GM20431 (cell line): ENCODE results near the gene TYW1B.
"Not testable (repeated sequence)": the region's sequence is repeated elsewhere in the genome, so short reads cannot be mapped to it uniquely, and the experiment has no call there.

Source experiments
- in situ Hi-C: fragments of 300-500 bp; cut with MseI, MboI; formaldehyde crosslinking; loops from one replicate; pipeline ENCODE4 v1.15.0; 2020; ENCODE audit warnings: low sequenced_read_pairs; ENCODE audit not compliant: unreplicated experiment

The TYW1B gene

GRCh38 chr7:72772627-72773026 lies 55.4 kb downstream of the TYW1B start:
- in situ Hi-C loops = not testable (repeated sequence)

DNA sequence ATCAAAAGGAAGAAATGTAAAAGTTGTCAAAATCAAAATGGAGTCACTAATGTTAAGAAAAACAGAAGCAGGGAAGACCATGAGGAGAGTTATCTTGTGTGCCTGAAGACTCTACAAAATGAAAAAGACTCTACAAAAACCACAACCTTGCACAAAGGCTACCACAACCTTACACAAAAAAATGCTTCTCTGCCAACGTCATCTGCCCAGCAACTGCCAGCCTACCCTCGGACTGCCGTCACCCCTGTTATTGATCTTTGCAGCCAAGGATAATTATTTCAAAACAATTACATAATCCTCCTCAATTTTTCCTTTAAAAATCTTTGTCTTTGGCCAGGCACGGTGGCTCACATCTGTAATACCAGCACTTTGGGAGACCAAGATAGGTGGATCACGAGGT lies 61.0 kb downstream of the TYW1B start:
- in situ Hi-C loops = not testable (repeated sequence)

GRCh38 chr7:72760602-72761001 lies 67.4 kb downstream of the TYW1B start:
- in situ Hi-C loops = no loop called here

GRCh38 chr7:72754312-72754711 lies 73.7 kb downstream of the TYW1B start:
- in situ Hi-C loops = no loop called here

- in situ Hi-C loops = no loop called here
These were observed 74.2 kb downstream of the TYW1B start for GRCh38 chr7:72753781-72754180.

GRCh38 chr7:72753229-72753628 lies 74.8 kb downstream of the TYW1B start:
- in situ Hi-C loops = not testable (repeated sequence)

GRCh38 chr7:72751978-72752377 lies 76.0 kb downstream of the TYW1B start:
- in situ Hi-C loops = no loop called here

DNA sequence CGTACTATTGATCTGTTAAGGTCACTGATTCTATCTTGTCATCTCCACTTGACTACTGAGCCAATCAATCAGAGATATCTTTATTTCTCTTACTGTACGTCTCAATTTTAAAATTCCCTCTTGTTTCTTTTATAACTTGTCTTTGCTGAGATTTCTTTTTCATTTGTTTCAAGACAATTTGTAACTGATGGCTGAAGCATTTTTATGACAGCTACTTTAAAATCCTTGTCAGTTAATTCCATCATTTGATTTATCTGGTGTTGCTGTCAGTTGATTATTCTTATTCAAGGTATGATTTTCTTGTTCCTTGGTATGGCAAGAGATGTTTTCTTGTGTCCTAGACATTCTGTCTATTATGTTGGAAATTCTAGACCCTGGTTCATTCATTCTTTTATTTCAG lies 76.6 kb downstream of the TYW1B start:
- in situ Hi-C loops = no loop called here

DNA sequence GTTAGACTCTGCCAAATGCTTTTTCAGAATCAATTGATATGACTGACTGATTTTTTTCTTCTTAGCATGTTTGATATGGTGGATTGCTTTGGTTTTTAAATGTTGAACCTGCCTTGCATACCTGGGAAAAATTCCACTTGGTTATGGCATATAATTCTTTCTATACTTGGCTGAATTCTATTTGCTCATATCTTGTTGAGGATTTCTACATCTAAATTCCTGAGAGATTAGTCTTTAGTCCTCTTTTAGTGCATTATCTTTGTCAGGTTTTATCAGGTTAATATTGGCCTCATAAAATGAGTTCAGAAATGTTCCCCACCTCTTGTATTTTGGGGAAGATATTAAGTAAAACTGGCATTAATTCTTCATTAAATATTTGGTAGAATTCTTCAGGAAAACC lies 79.4 kb downstream of the TYW1B start:
- in situ Hi-C loops = not testable (repeated sequence)

GRCh38 chr7:72744244-72744926 lies 83.6 kb downstream of the TYW1B start:
- in situ Hi-C loops = not testable (repeated sequence)

DNA sequence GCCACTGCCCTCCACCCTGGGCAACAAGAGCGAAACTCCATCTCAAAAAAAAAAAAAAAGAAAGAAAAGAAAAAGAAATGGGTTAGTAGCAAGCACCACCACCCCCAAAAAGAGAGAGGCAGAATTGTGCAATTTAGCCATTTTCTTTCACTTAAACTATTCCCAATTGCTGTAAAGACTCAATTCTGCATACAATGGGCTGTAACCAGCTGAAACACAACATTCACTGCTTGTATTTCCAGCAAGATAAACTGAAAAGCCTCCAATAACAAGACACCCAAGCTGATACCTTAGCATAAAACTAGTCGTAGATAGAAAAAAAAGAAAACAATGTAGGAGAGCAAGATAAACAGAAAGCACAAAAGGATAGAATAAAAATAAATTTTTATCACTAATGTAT lies 84.2 kb downstream of the TYW1B start:
- in situ Hi-C loops = not testable (repeated sequence)

DNA sequence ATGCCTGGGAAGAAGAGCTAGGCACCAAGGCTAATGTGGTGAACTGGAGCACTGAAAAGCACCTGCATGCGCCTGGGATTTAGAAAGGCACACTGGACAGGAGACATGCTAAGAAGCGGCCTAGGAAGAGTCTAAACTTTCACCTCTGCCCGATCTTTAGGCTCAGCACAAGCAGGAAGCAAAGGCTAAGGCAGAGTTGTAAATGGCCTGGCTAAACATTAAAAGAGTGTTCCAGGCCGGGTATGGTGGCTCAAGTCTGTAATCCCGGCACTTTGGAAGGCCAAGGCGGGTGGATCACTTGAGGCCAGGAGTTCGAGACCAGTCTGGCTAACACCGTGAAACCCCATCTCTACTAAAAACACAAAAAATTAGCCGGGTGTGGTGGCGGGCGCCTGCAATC lies 88.3 kb downstream of the TYW1B start:
- in situ Hi-C loops = not testable (repeated sequence)

- in situ Hi-C loops = not testable (repeated sequence)
These were observed 92.1 kb downstream of the TYW1B start for GRCh38 chr7:72735855-72736254.

GRCh38 chr7:72730815-72731214 lies 97.2 kb downstream of the TYW1B start:
- in situ Hi-C loops = not testable (repeated sequence)

DNA sequence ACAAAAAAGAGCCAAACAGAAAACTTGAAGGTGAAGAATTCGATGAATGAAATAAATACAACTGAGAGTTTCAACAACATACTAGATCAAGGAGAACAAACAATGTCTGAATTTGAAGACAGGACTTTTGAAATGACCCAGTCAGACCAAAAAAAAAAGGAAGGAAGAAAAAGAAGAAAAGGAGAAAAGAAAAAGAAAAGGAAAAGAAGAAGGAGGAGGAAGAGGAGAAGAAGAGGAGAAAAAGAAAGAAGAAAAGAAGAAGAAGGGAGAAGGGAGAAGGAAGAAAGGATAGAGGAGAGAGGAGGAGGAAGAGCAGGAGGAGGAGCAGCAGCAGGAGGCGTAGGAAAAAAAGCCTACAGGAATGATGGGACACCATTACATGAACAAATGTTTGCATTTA lies 97.6 kb downstream of the TYW1B start:
- in situ Hi-C loops = not testable (repeated sequence)

- in situ Hi-C loops = not testable (repeated sequence)
These were observed 98.9 kb downstream of the TYW1B start for GRCh38 chr7:72729130-72729529.

GRCh38 chr7:72722694-72723093 lies 105.3 kb downstream of the TYW1B start:
- in situ Hi-C loops = not testable (repeated sequence)

- in situ Hi-C loops = not testable (repeated sequence)
These were observed 107.1 kb downstream of the TYW1B start for GRCh38 chr7:72720890-72721289.

- in situ Hi-C loops = not testable (repeated sequence)
These were observed 110.7 kb downstream of the TYW1B start for GRCh38 chr7:72717252-72717774.

GRCh38 chr7:72711927-72712326 lies 116.1 kb downstream of the TYW1B start:
- in situ Hi-C loops = not testable (repeated sequence)

GRCh38 chr7:72710983-72711382 lies 117.0 kb downstream of the TYW1B start:
- in situ Hi-C loops = no loop called here

GRCh38 chr7:72709909-72710308 lies 118.1 kb downstream of the TYW1B start:
- in situ Hi-C loops = no loop called here
